ENCODE data around the gene RPAP2.

The RPAP2 gene

GRCh38 chr1:92447033-92447681, 148.3 kb downstream of the RPAP2 start:
- DNase-seq (ENCODE audit: low read depth): peak; percentile 62

GRCh38 chr1:92447976-92448375, 149.1 kb downstream of the RPAP2 start:
- DNase-seq (ENCODE audit: low read depth): no peak
